ENCODE results near the gene FLT1. TPM values are rescaled to one million over a fixed set of nuclear protein-coding genes. Genes with fewer than 3 reads are reported as not detected.

FLT1 gene
- total and polyA plus RNA-seq, 2 donors (not counting 1 experiment from before 2014, with no cell fraction given), result 1.3 to 2.5 TPM

GRCh38 chr13:28489524-28489931 is 5.4 kb downstream of the FLT1 start:
- TF ChIP-seq CTCF (conservative IDR thresholded peaks at IDR 0.05 in 1 of 2, IDR thresholded peaks at IDR 0.05 in 1 of 2; ENCODE audit: low read depth in 1 of 2, low read length in 2 of 2), result no peak
- no peak for TF ChIP-seq EZH2 (IDR thresholded peaks at IDR 0.05; ENCODE audit: low read length, missing control alignments)
- Histone ChIP-seq H3K9me3 (ENCODE audit: control insufficient read depth, insufficient read depth, low read depth, low read length) (no peaks in the 10 kb centered on the region), H2AFZ (ENCODE audit: low read length) (no peak overlapping the region), H3K4me2 (ENCODE audit: extremely low read depth, insufficient read depth, low read length) (no peak overlapping the region), H4K20me1 (ENCODE audit: control insufficient read depth, extremely low read depth, insufficient read depth, low read length) (no peaks in the 10 kb centered on the region), H3K79me2 (ENCODE audit: control insufficient read depth, insufficient read depth, low read length) (no peaks in the 10 kb centered on the region), H3K4me1 (ENCODE audit: control insufficient read depth, extremely low read depth, insufficient read depth, low read length) (no peaks in the 10 kb centered on the region), H3K36me3 (ENCODE audit: control insufficient read depth, insufficient read depth, low read length) (no peaks in the 10 kb centered on the region), H3K9ac (ENCODE audit: insufficient read depth, low read length) (no peak overlapping the region), H3K4me3 (replicated peaks in 1 of 4; ENCODE audit: control extremely low read depth in 1 of 4, insufficient read depth in 1 of 4, low read depth in 3 of 4, low read length in 4 of 4) (no peak overlapping the region), H3K27me3 (ENCODE audit: control insufficient read depth, insufficient read depth, low read length) (peaks cover 41% of the 10 kb centered on the region), H3K27ac (ENCODE audit: insufficient read depth, low read length) (no peak overlapping the region)
- no peak for DNase-seq (ENCODE audit: low read depth in 2 of 2)

GRCh38 chr13:28488376-28489005 is 6.4 kb downstream of the FLT1 start:
- Histone ChIP-seq H3K4me2 (ENCODE audit: extremely low read depth, insufficient read depth, low read length) (no peak overlapping the region), H3K4me1 (ENCODE audit: control insufficient read depth, extremely low read depth, insufficient read depth, low read length) (no peaks in the 10 kb centered on the region), H3K9ac (ENCODE audit: insufficient read depth, low read length) (no peak overlapping the region), H2AFZ (ENCODE audit: low read length) (no peak overlapping the region), H3K79me2 (ENCODE audit: control insufficient read depth, insufficient read depth, low read length) (no peaks in the 10 kb centered on the region), H4K20me1 (ENCODE audit: control insufficient read depth, extremely low read depth, insufficient read depth, low read length) (no peaks in the 10 kb centered on the region), H3K9me3 (ENCODE audit: control insufficient read depth, insufficient read depth, low read depth, low read length) (no peaks in the 10 kb centered on the region), H3K4me3 (replicated peaks in 1 of 4; ENCODE audit: control extremely low read depth in 1 of 4, insufficient read depth in 1 of 4, low read depth in 3 of 4, low read length in 4 of 4) (no peak overlapping the region), H3K36me3 (ENCODE audit: control insufficient read depth, insufficient read depth, low read length) (no peaks in the 10 kb centered on the region), H3K27ac (ENCODE audit: insufficient read depth, low read length) (no peak overlapping the region), H3K27me3 (ENCODE audit: control insufficient read depth, insufficient read depth, low read length) (peaks cover 30% of the 10 kb centered on the region)
- no peak for DNase-seq (ENCODE audit: low read depth in 2 of 2)
- TF ChIP-seq EZH2 (IDR thresholded peaks at IDR 0.05; ENCODE audit: low read length, missing control alignments), result no peak
- TF ChIP-seq CTCF (conservative IDR thresholded peaks at IDR 0.05 in 1 of 2, IDR thresholded peaks at IDR 0.05 in 1 of 2; ENCODE audit: low read depth in 1 of 2, low read length in 2 of 2), result no peak

- Histone ChIP-seq H3K9ac (ENCODE audit: insufficient read depth, low read length) (no peak overlapping the region), H2AFZ (ENCODE audit: low read length) (no peak overlapping the region), H3K4me3 (replicated peaks in 1 of 4; ENCODE audit: control extremely low read depth in 1 of 4, insufficient read depth in 1 of 4, low read depth in 3 of 4, low read length in 4 of 4) (no peak overlapping the region), H3K79me2 (ENCODE audit: control insufficient read depth, insufficient read depth, low read length) (no peaks in the 10 kb centered on the region), H3K9me3 (ENCODE audit: control insufficient read depth, insufficient read depth, low read depth, low read length) (no peaks in the 10 kb centered on the region), H4K20me1 (ENCODE audit: control insufficient read depth, extremely low read depth, insufficient read depth, low read length) (no peaks in the 10 kb centered on the region), H3K4me2 (ENCODE audit: extremely low read depth, insufficient read depth, low read length) (no peak overlapping the region), H3K4me1 (ENCODE audit: control insufficient read depth, extremely low read depth, insufficient read depth, low read length) (no peaks in the 10 kb centered on the region), H3K27me3 (ENCODE audit: control insufficient read depth, insufficient read depth, low read length) (peaks cover 11% of the 10 kb centered on the region), H3K27ac (ENCODE audit: insufficient read depth, low read length) (no peak overlapping the region), H3K36me3 (ENCODE audit: control insufficient read depth, insufficient read depth, low read length) (no peaks in the 10 kb centered on the region)
- no peak for DNase-seq (ENCODE audit: low read depth in 2 of 2)
- TF ChIP-seq EZH2 (IDR thresholded peaks at IDR 0.05; ENCODE audit: low read length, missing control alignments) (no peak), CTCF (conservative IDR thresholded peaks at IDR 0.05 in 1 of 2, IDR thresholded peaks at IDR 0.05 in 1 of 2; ENCODE audit: low read depth in 1 of 2, low read length in 2 of 2) (no peak)
Observed at GRCh38 chr13:28485996-28486543, 8.9 kb downstream of the FLT1 start.

Data from fibroblast of lung (primary cell).